PFSK-1 (cell line): ENCODE data around the gene PAQR8.

Source experiments
- FOXP2 ChIP-seq: optimal IDR thresholded peaks from 2 replicates; pipeline ENCODE3; 2011; ENCODE audit warnings: borderline replicate concordance, control low read depth, inconsistent platforms; ENCODE audit not compliant: insufficient read depth; ENCODE audit errors: extremely low read length, extremely low read depth
- POLR2AphosphoS5 ChIP-seq: IDR thresholded peaks from 2 replicates; pipeline ENCODE4 v1.6.1; 2012; ENCODE audit warnings: low read depth, mild to moderate bottlenecking, control low read depth, low read length, moderate library complexity
- SIN3A ChIP-seq: IDR thresholded peaks from 2 replicates; pipeline ENCODE4 v1.6.1; 2012; ENCODE audit warnings: mild to moderate bottlenecking, low read length, moderate library complexity, borderline replicate concordance; ENCODE audit not compliant: insufficient read depth
- TAF1 ChIP-seq: IDR thresholded peaks from 2 replicates; pipeline ENCODE4 v1.6.1; 2012; ENCODE audit warnings: low read length, control low read depth, borderline replicate concordance; ENCODE audit not compliant: insufficient read depth
- TF ChIP-seq, protein P1 (sequence below), 2 experiments: IDR thresholded peaks; 2 replicates each; pipeline versions ENCODE4 v1.6.1 to v1.8.0; 2011 to 2012; ENCODE audit warnings: low read depth in 2 of 2, low read length in 2 of 2, control low read depth in 1 of 2, inconsistent platforms in 1 of 2, mild to moderate bottlenecking in 1 of 2, moderate library complexity in 1 of 2; ENCODE audit not compliant: insufficient read depth in 1 of 2

Gene PAQR8

DNA sequence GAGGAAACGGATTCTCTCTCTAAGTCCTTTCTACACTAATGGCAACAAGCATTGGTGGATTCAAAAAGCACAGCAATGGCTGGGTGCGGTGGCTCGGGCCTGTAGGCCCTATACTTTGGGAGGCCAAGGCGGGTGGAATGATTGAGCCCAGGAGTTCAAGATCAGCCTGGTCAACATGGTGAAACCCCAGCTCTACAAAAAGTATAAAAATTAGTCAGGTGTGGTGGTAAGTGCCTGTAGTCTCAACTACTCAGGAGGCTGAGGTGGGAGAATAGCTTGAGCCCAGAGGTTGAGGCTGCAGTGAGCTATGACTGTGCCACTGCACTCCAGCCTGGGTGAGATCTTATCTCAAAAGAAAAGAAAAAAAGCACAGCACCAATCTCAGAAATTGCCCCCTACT, 19.3 kb downstream of the PAQR8 start:
- TF ChIP-seq SIN3A, result no peak
- TF ChIP-seq POLR2AphosphoS5, result no peak
- TF ChIP-seq TAF1, result no peak
- TF ChIP-seq, protein P1, sequence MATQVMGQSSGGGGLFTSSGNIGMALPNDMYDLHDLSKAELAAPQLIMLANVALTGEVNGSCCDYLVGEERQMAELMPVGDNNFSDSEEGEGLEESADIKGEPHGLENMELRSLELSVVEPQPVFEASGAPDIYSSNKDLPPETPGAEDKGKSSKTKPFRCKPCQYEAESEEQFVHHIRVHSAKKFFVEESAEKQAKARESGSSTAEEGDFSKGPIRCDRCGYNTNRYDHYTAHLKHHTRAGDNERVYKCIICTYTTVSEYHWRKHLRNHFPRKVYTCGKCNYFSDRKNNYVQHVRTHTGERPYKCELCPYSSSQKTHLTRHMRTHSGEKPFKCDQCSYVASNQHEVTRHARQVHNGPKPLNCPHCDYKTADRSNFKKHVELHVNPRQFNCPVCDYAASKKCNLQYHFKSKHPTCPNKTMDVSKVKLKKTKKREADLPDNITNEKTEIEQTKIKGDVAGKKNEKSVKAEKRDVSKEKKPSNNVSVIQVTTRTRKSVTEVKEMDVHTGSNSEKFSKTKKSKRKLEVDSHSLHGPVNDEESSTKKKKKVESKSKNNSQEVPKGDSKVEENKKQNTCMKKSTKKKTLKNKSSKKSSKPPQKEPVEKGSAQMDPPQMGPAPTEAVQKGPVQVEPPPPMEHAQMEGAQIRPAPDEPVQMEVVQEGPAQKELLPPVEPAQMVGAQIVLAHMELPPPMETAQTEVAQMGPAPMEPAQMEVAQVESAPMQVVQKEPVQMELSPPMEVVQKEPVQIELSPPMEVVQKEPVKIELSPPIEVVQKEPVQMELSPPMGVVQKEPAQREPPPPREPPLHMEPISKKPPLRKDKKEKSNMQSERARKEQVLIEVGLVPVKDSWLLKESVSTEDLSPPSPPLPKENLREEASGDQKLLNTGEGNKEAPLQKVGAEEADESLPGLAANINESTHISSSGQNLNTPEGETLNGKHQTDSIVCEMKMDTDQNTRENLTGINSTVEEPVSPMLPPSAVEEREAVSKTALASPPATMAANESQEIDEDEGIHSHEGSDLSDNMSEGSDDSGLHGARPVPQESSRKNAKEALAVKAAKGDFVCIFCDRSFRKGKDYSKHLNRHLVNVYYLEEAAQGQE (IDR thresholded peaks at IDR 0.05; ENCODE audit: insufficient read depth in 1 of 2, low read depth in 2 of 2, low read length in 2 of 2), result no peak
- TF ChIP-seq FOXP2, result no peak

DNA sequence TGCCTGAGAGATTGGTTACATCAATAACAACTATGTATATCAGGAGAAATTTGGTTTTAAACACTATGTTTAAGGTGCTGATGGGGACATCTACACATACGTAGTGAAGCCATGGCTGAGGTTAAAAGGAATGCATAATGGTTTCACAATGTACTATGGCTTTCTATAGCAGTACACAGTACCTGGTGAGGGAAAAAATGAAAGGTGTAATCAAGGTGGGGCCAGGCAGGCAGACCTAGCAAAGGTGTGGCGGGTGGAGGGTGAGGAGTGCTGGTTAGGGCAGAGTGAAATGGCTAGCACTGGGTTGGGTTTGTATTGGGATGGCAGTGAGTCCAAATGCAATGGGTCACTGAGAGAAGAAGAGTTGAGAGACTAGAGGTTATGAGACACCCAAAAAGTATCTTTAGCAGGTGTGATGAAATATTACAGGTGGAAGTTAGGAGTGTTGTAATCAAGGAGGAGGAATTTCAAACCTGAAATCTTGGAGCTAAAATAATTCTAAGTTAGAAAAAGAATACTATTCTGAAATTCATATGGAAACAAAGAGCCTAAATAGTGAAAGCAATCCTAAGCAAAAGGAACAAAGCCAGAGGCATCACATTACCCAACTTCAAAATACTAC, 22.3 kb downstream of the PAQR8 start:
- TF ChIP-seq TAF1 (no peak), POLR2AphosphoS5 (no peak), FOXP2 (no peak), SIN3A (no peak)
- TF ChIP-seq, protein P1 (IDR thresholded peaks at IDR 0.05; ENCODE audit: insufficient read depth in 1 of 2, low read depth in 2 of 2, low read length in 2 of 2), result no peak

DNA sequence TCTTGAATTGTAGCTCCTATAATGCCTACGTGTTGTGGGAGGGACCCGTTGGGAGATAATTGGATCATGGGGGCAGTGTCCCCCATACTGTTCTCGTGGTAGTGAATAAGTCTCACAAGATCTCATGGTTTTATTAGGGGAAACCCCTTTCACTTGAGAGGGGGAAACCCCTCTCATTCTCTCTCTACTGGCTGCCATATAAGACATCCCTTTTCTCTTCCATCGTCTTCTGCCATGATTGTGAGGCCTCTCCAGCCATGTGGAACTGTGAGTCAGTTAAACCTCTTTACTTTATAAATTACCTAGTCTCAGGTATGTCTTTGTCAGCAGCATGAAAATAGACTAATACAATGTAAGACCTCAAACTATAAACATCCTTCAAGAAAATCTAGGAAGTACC, 23.1 kb downstream of the PAQR8 start:
- TF ChIP-seq FOXP2 (no peak), POLR2AphosphoS5 (no peak), SIN3A (no peak), TAF1 (no peak)
- TF ChIP-seq, protein P1 (IDR thresholded peaks at IDR 0.05; ENCODE audit: insufficient read depth in 1 of 2, low read depth in 2 of 2, low read length in 2 of 2), result no peak

DNA sequence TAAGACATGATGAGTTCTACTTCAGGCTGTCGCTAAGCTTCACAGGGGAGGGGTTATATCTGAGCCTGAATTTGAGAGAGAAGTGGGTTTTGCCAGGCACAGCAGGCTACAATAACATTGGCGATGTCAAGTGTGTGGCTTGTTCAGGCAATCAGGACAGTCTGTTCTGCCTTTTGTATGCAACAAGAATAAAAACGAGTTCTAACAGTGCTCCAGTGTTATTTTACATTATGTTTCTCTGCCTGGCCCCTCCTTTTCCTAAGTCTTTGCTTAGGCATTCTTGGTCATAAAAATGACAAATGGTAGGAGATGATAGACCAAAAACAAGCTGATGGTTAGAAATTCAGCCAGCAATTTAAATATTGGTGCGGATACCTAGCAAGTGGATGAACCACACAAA, 26.8 kb downstream of the PAQR8 start:
- TF ChIP-seq FOXP2 (no peak), POLR2AphosphoS5 (no peak), TAF1 (no peak), SIN3A (no peak)
- TF ChIP-seq, protein P1 (IDR thresholded peaks at IDR 0.05; ENCODE audit: insufficient read depth in 1 of 2, low read depth in 2 of 2, low read length in 2 of 2), result no peak

DNA sequence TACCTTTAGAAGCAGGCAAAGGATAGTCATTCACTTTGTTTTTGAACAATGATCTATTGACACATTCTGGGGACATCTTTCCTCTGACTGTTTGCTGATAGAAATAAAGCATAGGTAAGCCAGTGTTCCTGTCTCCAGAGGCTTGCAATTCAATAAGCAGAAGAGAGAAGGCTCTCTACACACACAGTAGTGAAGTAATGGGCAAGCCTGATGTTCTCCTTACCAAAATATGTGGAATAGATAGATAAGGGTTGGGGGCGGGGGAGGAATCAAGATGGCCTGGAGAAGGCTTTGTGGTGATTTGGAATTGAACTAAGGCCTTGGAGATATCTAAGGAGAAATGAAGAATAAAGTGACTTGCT, 27.3 kb downstream of the PAQR8 start:
- TF ChIP-seq POLR2AphosphoS5, result no peak
- TF ChIP-seq, protein P1 (IDR thresholded peaks at IDR 0.05; ENCODE audit: insufficient read depth in 1 of 2, low read depth in 2 of 2, low read length in 2 of 2), result no peak
- no peak for TF ChIP-seq FOXP2
- no peak for TF ChIP-seq SIN3A
- TF ChIP-seq TAF1, result no peak
